Measurements from ENCODE around the gene CUZD1. TPM values are rescaled to one million over a fixed set of nuclear protein-coding genes. Genes with fewer than 3 reads are reported as not detected.

CUZD1 gene, protein sequence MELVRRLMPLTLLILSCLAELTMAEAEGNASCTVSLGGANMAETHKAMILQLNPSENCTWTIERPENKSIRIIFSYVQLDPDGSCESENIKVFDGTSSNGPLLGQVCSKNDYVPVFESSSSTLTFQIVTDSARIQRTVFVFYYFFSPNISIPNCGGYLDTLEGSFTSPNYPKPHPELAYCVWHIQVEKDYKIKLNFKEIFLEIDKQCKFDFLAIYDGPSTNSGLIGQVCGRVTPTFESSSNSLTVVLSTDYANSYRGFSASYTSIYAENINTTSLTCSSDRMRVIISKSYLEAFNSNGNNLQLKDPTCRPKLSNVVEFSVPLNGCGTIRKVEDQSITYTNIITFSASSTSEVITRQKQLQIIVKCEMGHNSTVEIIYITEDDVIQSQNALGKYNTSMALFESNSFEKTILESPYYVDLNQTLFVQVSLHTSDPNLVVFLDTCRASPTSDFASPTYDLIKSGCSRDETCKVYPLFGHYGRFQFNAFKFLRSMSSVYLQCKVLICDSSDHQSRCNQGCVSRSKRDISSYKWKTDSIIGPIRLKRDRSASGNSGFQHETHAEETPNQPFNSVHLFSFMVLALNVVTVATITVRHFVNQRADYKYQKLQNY
- 3.1 and 3.5 TPM in 2 replicates for total RNA-seq (2011; cell fraction: chromatin; rRNA removed; ENCODE audit: low replicate concordance)
- 1.3 and 1.7 TPM in 2 replicates for total RNA-seq (2011; cell fraction: nucleolus; rRNA removed)
- total RNA-seq (2011; cell fraction: nucleoplasm; rRNA removed), result 2.3 and 2.7 TPM in 2 replicates
- total RNA-seq (2014; rRNA removed) (0.95 and 1.0 TPM in 2 replicates), total RNA-seq (2014; rRNA removed; fragmentation: Illumina TruSeq; extraction: Trizol) (0.83 and 0.87 TPM in 2 replicates), total RNA-seq (2015; rRNA removed; fragmentation: Illumina TruSeq; extraction: Trizol) (1.5 and 1.7 TPM in 2 replicates), total RNA-seq (2021) (1.3 and 1.5 TPM in 2 replicates), polyA plus RNA-seq (2011; rRNA removed) (1.4 and 1.7 TPM in 2 replicates), polyA plus RNA-seq (2014; fragmentation: Illumina TruSeq; extraction: Trizol) (1.1 and 1.2 TPM in 2 replicates), polyA plus RNA-seq (2014; fragmentation: Nextera tagmentation; extraction: Ambion mirVana) (1 to 10 TPM in 1 of 2 experiments, under 1 TPM in 1; 0.51 to 1.1 TPM), polyA plus RNA-seq (2014; rRNA removed) (1.0 and 1.1 TPM in 2 replicates), polyA minus RNA-seq (2011; rRNA and poly(A)+ RNA removed) (1.2 and 1.6 TPM in 2 replicates), Bru-seq, nascent RNA (percentile 61 among the genes with signal in this experiment), BruChase-seq, experiment 1, labeled RNA remaining after a 2-hour chase (percentile 57 among the genes with signal in this experiment), BruChase-seq, experiment 2, labeled RNA remaining after a 6-hour chase (percentile 53 among the genes with signal in this experiment)
- polyA plus RNA-seq (2011; cell fraction: cytosol; rRNA removed), result 0.67 and 1.2 TPM in 2 replicates
- 6.1 and 7.5 TPM in 2 replicates for polyA plus RNA-seq (2011; cell fraction: nucleus; rRNA removed)
- 0.57 and 1.3 TPM in 2 replicates for polyA plus RNA-seq (2012)
- 0.48 TPM in 1 of 2 replicates, not detected in the other for polyA minus RNA-seq (2011; cell fraction: cytosol; rRNA and poly(A)+ RNA removed)
- 1.8 and 5.0 TPM in 2 replicates for polyA minus RNA-seq (2011; cell fraction: nucleus; rRNA and poly(A)+ RNA removed)
- long read RNA-seq, experiment 1, result 0 reads
- long read RNA-seq, experiment 2, partial matches to known transcripts, result 1 of 1 reads
- long read RNA-seq, experiment 2, other reads (novel, unspliced or antisense), result 0 of 1 reads
- long read RNA-seq, experiment 3, result 0 reads

DNA sequence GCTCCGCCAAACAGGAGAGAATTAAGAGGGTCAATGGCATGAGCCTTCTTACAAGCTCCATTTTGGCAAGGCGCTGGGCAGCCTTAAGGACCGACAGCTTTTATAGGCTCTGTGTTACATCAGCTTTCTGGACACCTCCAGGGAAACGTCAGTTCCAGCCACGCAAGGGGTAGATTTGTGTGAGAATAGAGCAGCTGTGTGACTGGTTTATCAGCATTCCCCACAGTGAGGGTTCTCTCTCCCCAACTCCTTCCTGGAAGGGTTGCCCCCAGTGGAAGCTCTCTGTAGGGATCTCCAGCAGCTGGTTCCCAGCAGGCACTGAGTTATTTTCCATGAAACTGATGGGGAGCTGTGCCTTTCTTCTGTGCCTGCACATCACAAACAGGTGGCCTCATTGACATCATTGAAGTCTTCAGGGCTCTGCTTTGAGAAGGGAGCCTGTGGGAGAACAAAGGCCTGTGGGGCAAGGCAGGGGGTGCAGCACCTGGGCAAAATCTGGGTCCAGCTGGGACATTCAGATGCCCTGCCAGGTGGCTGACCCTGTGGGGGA lies at the start of gene CUZD1:
Gene CUZD1 (minus strand): TSS at position 75 of the 550 bp plus-strand sequence. CDS start 14 bp downstream, at position 61.
- no TSS peak for BruUV-seq (replicated peaks)
- WGBS (ENCODE audit: insufficient coverage, low coverage, missing lambda C conversion rate), result 100% methylated on average over 4 of the region's 5 CpGs
- intact Hi-C loops (cut with micrococcal nuclease) (no loop called here), in situ Hi-C loops (cut with MboI) (no loop called here)
- no peak within 1 kb of the TSS for H3K27ac ChIP-seq (ENCODE audit: extremely low read depth, low read depth, low read length)
- H3K36me3 ChIP-seq (ENCODE audit: control insufficient read depth, insufficient read depth, low read length), result peaks cover 19% of the 10 kb centered on the region; the same call in 2 of the 3 replicates
- H3K9ac ChIP-seq (ENCODE audit: insufficient read depth in 1 of 2, low read depth in 2 of 2, low read length in 2 of 2), result no peak within 1 kb of the TSS
- no peaks in the 10 kb centered on the region; a peak in 1 of 5 replicates for H3K4me1 ChIP-seq (replicated peaks in 1 of 2; ENCODE audit: control insufficient read depth in 2 of 2, insufficient read depth in 2 of 2, low read length in 2 of 2)
- FAIRE-seq (no peak), ATAC-seq (no peak), DNase-seq (ENCODE audit: extremely low read depth in 1 of 4, low spot score in 3 of 4) (no peak)
- no peaks in the 10 kb centered on the region for H3K79me2 ChIP-seq (ENCODE audit: control insufficient read depth, insufficient read depth, low read length)
- no peak within 1 kb of the TSS for H2AFZ ChIP-seq (ENCODE audit: low read depth, low read length)
- H3K9me1 ChIP-seq (ENCODE audit: control insufficient read depth, insufficient read depth, low read length), result no peaks in the 10 kb centered on the region
- no peaks in the 10 kb centered on the region for H4K20me1 ChIP-seq (replicated peaks; ENCODE audit: control insufficient read depth, insufficient read depth, low read length)
- no peak within 1 kb of the TSS for H3K4me2 ChIP-seq (ENCODE audit: insufficient read depth, low read length)
- no peaks in the 10 kb centered on the region for H3K9me3 ChIP-seq (replicated peaks; ENCODE audit: control insufficient read depth, insufficient read depth, low read depth, low read length)
- no peaks in the 10 kb centered on the region for H3K27me3 ChIP-seq (ENCODE audit: control insufficient read depth in 2 of 2, insufficient read depth in 2 of 2, low read length in 2 of 2)
- no peak within 1 kb of the TSS for H3K4me3 ChIP-seq
- CTCF ChIA-PET (ENCODE audit: low intra/inter-chr PET ratio), result no interaction called here
- POLR2A ChIA-PET, result interaction anchor here (0.8 kb wide), 1 partner anchor 34 kb away, joined by 5 read pairs; no protein-coding TSS in a partner anchor
- TF ChIP-seq SMC3 (conservative IDR thresholded peaks at IDR 0.05; ENCODE audit: insufficient read depth, low read depth, low read length), result no peak
- TF ChIP-seq, protein P1, sequence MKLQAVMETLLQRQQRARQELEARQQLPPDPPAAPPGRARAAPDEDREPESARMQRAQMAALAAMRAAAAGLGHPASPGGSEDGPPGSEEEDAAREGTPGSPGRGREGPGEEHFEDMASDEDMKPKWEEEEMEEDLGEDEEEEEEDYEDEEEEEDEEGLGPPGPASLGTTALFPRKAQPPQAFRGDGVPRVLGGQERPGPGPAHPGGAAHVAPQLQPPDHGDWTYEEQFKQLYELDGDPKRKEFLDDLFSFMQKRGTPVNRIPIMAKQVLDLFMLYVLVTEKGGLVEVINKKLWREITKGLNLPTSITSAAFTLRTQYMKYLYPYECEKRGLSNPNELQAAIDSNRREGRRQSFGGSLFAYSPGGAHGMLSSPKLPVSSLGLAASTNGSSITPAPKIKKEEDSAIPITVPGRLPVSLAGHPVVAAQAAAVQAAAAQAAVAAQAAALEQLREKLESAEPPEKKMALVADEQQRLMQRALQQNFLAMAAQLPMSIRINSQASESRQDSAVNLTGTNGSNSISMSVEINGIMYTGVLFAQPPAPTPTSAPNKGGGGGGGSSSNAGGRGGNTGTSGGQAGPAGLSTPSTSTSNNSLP (IDR thresholded peaks at IDR 0.05; ENCODE audit: borderline replicate concordance, low read depth, low read length), result no peak
- TF ChIP-seq MEF2A (IDR thresholded peaks at IDR 0.05; ENCODE audit: control insufficient read depth, low read depth, low read length), result no peak
- no peak for TF ChIP-seq MTA3 (IDR thresholded peaks at IDR 0.05; ENCODE audit: borderline replicate concordance)
- TF ChIP-seq KDM2B (CRISPR knock-in tag; IDR thresholded peaks at IDR 0.05), result no peak
- no peak for TF ChIP-seq ZNF584 (CRISPR knock-in tag; IDR thresholded peaks at IDR 0.05; ENCODE audit: low read depth)
- TF ChIP-seq ZNF41 (CRISPR knock-in tag; conservative IDR thresholded peaks at IDR 0.05), result no peak
- TF ChIP-seq, protein P2, sequence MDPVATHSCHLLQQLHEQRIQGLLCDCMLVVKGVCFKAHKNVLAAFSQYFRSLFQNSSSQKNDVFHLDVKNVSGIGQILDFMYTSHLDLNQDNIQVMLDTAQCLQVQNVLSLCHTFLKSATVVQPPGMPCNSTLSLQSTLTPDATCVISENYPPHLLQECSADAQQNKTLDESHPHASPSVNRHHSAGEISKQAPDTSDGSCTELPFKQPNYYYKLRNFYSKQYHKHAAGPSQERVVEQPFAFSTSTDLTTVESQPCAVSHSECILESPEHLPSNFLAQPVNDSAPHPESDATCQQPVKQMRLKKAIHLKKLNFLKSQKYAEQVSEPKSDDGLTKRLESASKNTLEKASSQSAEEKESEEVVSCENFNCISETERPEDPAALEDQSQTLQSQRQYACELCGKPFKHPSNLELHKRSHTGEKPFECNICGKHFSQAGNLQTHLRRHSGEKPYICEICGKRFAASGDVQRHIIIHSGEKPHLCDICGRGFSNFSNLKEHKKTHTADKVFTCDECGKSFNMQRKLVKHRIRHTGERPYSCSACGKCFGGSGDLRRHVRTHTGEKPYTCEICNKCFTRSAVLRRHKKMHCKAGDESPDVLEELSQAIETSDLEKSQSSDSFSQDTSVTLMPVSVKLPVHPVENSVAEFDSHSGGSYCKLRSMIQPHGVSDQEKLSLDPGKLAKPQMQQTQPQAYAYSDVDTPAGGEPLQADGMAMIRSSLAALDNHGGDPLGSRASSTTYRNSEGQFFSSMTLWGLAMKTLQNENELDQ (CRISPR knock-in tag; IDR thresholded peaks at IDR 0.05; ENCODE audit: borderline replicate concordance), result no peak
- TF ChIP-seq ZBTB7A (IDR thresholded peaks at IDR 0.05; ENCODE audit: borderline replicate concordance, control insufficient read depth, low read depth, low read length), result no peak
- TF ChIP-seq RFX7 (CRISPR knock-in tag; IDR thresholded peaks at IDR 0.05), result no peak
- TF ChIP-seq ZNF696 (CRISPR knock-in tag; conservative IDR thresholded peaks at IDR 0.05), result no peak
- TF ChIP-seq COPS2 (conservative IDR thresholded peaks at IDR 0.05), result no peak
